GM12874 (cell line): ENCODE measurements around the gene SMO.

Experiments
- CTCF ChIP-seq: IDR thresholded peaks from 2 replicates; pipeline ENCODE4 v1.5.1; 2011; ENCODE audit warnings: low read depth, mild to moderate bottlenecking, control low read depth, low read length, moderate library complexity; ENCODE audit not compliant: insufficient read depth

Gene SMO

GRCh38 chr7:129213828-129214227 is 25.4 kb downstream of the SMO start:
- peak; percentile 30; the same call in 1 of the 2 replicates for TF ChIP-seq CTCF

- peak; percentile 83 for TF ChIP-seq CTCF
Observed at GRCh38 chr7:129218514-129219062, 30.2 kb downstream of the SMO start.

- TF ChIP-seq CTCF, result no peak
Observed at GRCh38 chr7:129222064-129222463, 33.6 kb downstream of the SMO start.

- TF ChIP-seq CTCF, result no peak
Observed at GRCh38 chr7:129224251-129225205, 36.1 kb downstream of the SMO start, which contains the start of gene AHCYL2. Gene AHCYL2, plus strand, starts transcription at chr7:129225030.

GRCh38 chr7:129225206-129225930 is 36.9 kb downstream of the SMO start:
- TF ChIP-seq CTCF, result no peak

GRCh38 chr7:129225931-129226572 is 37.6 kb downstream of the SMO start:
- no peak for TF ChIP-seq CTCF
